ENCODE measurements around the gene CENPS.
A peak's percentile ranks its signal among the peaks of the same experiment; 100 is the strongest.
"Not testable (repeated sequence)": the region's sequence is repeated elsewhere in the genome, so short reads cannot be mapped to it uniquely, and the experiment has no call there.

CENPS gene

GRCh38 chr1:10456661-10457060, 26.4 kb downstream of the CENPS start:
- no peak for DNase-seq

DNA sequence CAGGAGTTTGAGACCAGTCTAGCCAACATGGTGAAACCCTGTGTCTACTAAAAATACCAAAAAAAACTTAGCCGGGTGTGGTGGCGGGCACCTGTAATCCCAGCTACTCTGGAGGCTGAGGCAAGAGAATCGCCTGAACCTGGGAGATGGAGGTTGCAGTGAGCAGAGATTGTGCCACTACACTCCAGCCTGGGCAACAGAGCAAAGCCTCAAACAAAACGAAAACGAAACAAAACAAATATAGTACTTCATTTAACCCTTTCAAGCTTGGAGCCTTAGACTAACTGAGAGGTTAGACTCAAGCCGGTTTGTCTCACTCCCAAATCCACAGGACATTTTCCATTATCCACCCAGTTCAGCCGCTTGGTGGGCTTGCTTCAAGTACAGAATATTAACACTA, 27.2 kb downstream of the CENPS start:
- DNase-seq: not testable (repeated sequence)

GRCh38 chr1:10457875-10458274, 27.6 kb downstream of the CENPS start:
- DNase-seq: no peak

DNA sequence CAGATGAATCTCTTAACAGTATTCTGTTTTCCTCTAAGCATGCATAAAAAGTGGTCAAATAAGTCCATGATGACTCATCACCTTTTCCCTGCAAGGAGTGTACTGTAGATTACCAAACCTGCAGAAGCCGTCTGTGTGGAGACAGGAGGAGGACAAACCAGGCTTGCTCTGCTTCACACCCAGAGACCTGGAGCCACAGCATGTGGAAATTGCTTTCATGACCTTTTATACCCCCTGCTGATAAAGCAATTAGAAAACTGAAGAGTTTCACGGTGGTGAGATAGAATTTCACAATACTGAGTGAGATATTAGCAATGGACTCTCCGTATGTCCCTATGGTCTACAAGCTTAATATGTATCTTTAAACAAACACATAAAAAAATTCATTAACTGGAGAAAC, 29.0 kb downstream of the CENPS start:
- DNase-seq: no peak

DNA sequence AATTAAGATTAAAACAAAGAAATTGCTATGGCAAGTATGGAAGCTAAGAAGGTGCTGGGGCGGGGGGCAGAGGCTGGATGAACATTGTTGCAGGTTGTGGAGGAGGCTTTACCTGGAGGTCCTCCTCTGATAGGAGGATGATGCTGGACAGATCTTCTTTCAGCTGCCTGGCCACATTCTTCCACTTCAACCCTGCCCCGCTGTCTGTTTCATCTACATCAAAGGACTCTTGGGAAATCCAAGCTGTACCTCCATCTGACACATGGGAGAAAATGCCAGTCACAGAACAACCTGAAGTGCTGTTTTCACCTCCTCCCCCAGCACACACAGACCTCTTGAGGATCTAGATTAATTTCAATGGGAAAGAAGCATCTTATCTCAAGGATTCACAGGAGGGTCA, 36.8 kb downstream of the CENPS start:
- no peak for DNase-seq

DNA sequence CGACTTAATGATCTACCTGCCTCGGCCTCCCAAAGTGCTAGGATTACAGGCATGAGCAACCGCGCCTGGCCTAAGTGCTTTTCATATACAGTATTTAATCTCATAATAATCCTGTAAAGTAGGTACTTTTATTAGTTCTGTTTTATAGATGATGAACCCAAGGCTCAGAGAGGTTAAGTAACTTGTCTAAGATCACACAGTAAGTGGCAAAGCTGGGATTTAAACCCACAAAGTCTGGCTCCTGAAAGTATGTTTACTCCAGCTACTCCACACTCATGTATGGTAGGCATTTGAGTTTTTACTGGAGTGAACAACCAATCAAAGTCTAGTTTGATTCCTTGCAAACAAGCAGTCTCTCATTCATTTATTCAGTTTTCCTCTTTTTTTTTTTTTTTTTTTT, 39.8 kb downstream of the CENPS start:
- DNase-seq: no peak

DNA sequence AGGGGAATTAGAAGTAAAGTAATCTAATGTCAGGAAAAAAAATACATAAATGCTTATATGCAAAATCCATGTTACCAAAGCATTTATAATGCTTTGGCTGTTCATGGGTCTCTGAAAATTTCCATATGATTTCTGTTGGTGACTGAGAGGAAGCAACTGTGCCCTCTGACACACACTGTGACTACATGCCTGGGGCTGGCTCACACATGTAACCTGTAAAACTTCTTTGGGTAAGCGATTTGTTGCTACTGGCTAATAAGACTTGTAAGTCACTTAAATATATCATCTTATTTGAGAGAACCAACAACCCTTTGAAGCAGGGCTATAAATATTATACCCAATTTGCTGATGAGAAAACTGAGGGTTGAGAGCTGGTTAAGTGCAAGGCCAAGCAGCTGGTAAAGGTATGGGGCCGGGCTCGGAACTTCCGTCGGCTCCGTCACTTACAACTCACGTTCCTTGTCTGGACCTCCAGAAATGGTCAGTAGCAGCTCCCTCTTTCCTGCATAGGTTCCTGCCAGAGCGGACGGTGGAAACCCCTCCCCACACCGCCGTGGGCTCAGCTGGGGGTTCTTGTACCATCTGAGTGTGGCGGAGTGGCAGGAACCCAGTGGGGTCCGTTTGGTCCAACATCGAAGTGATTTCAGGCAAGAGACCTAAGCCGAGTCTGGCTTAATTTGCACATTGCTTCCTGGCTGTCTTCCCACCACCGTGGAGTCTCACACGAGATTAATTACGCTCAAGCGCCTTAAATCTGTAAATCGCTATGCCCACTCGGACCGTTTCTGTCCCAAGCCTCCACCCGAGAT, 41.4 kb downstream of the CENPS start:
- DNase-seq: no peak

DNA sequence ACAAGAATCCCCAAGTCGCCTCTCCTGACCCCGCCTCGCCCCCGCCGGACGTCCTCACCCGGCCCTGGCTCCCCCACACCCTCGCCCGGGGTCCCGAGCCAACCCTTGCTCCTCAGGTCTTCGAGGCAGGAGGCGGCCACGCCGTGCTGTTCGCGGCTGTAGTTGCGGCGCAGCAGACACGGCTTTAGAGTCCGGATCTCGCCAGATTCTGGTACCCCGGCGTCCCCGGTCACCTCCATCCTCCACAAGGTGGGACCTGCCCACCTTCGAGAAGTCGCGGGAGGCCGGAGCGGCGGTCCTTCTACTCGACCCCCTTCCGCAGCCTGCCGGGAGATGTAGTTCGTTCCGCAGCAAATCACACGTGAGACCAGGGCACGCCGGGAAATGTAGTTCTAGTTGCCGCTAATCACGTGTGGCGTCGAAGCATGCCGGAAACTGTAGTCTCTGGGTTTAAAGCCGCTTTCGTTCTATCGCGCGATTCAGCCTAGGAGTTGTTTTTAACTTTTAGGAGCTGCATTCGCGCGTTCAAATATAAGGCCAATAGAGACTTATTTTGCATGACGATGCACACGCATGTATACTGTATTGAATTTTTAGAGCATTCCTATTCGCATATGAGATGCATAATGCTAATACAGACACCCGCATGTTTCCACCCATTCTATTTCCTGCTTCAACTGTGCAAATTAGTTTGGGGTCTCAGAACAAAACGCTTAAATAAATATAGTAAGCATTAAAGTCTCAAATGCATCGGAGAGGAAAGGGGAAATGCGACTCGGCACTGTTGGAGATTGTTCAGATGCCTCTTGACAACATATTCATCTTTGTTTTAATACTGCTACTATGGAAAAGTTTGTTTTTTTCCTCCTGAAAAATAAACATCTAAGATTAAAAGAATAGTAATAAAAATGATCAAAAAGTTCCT, 42.2 kb downstream of the CENPS start, which contains the start of gene DFFA:
Gene DFFA, minus strand, starts transcription at position 310 of the 925 bp plus-strand sequence. Its CDS starts 71 bp downstream, at position 239.
- peak; percentile 87 for DNase-seq

GRCh38 chr1:10473145-10473765, 43.0 kb downstream of the CENPS start:
- no peak for DNase-seq

GRCh38 chr1:10474309-10474612, 44.0 kb downstream of the CENPS start:
- DNase-seq: not testable (repeated sequence)

DNA sequence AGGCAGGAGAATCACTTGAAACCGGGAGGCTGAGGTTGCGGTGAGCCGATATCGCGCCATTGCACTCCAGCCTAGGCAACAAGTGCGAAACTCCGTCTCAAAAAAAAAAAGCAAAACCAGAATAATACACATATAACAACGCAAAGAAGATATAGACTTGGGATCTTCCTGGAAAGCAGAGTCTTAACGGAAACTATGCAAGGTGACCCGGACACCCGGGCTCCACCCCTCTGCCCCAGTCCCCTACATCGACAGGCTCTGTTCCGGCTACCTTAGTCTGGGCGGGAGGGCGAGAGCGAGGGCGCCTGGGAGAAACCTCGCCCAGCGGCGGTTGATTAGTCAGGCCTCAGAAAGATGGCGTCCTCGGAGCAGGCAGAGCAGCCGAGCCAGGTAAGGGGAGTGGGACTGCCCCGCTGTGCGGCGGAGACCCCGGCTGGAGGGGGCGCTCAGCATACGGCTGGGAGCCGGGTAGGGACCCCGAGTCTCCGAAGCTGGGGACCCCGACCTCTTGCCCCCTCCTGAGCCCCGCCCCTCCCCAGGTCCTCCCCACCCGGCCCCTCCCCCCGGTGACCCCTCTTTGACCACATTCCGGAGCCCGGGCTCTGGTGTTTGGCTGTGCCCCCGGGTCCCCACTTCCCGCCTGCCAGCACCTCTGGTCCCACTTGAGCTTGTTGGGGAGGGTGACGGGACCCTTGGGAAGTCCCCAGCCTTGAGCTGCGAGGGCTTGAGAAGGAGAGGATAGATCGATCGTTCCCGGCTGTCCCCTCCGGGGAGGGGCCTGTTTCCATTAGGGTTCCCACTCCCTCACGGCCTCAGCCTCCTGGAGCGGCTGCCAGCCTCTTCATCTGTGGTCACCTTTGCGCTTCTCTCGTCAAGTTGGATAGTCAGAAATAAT, 44.6 kb downstream of the CENPS start, which contains the start of gene PEX14:
Gene PEX14, plus strand, starts transcription at position 338 of the 895 bp plus-strand sequence. Its CDS starts 17 bp downstream, at position 355.
- peak; percentile 83 for DNase-seq

- DNase-seq: no peak
Measured at GRCh38 chr1:10475510-10475909, 45.3 kb downstream of the CENPS start.

DNA sequence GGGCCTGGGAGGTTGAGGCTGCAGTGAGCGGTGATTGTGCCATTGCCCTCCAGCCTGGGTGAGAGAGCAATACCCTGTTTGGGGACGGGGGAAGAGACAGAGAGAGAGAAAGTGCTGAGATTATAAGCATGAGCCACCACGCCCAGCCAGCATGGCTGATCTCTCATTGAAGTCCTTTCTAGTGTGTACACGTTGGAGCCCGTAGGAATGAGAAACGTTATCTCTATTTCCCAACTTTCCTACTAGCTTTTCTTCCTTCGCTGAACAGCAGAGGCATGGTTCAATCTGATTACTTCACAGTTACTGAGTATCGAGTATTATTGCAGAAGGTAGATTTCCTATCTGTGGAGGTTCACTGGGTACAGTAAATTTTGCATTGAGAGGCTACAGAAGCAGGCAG, 49.1 kb downstream of the CENPS start:
- DNase-seq: no peak

DNA sequence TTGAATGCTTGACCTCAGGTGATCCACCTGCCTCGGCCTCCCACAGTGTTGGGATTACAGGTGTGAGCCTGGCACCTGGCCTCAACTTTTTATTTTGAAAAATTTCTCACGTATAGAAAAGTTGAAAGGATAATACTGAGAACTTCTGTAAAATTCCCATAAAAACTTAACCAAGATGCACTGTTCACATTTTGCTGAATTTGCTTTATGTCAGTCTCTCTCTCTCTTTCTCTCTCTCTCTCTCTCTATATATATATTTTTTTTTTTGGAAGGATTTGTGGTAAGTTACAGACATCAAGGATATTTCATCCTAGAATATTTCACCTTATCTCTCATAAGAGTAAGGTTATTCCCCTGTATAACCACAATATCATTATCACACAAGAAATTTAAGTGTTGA, 50.4 kb downstream of the CENPS start:
- DNase-seq: no peak

- DNase-seq: no peak
Measured at GRCh38 chr1:10484521-10484920, 54.3 kb downstream of the CENPS start.

DNA sequence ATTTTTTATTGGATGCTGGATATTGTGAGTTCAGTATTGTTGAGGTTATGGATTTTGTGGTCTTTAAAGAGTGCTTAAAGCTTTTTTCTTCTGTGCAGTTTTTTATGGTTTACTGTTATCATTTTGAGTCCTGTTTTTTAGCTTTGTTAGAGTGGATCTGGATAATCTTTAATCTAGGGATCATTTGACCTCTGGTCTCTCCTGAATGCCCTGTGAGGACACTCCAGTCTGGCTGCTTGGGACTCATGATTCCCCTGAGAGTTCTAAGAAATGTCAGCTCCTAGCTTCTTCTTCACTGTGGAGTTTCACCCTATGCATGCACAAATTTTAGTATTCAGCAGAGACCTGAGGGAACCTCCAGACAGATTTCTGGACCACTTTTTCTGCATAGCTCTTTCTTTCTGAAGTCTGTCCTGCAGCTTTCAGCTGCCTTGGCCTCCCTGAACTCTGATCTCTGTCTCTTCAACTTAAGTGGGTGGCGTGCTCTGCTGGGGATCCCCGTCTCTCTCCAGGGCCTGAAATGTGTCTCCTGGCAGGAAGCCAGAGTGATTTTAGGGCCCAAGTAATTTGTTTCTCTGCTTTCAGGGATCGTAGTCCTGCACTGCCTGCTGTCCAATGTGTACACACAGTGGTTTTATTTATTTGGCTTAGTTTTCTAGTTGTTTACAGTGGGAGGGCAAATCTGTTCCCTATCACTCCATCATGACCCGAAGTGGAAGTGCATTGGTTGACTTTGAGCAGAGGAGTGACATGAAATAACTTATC, 59.2 kb downstream of the CENPS start:
- no peak for DNase-seq

GRCh38 chr1:10490286-10490970, 60.2 kb downstream of the CENPS start:
- DNase-seq: no peak

Data from stimulated activated CD4-positive, alpha-beta T cell treated with anti-CD3 and anti-CD28 coated beads, Interleukin-12 subunit alpha, Interleukin-12 subunit beta, amount 100 ng/mL, for 4 hours (primary cell).